ENCODE data around the gene DICER1.
"Not testable (repeated sequence)": the region's sequence is repeated elsewhere in the genome, so short reads cannot be mapped to it uniquely, and the experiment has no call there.

Gene DICER1

GRCh38 chr14:95185033-95185766, 27.9 kb upstream of the DICER1 start:
- H3K4me3 ChIP-seq (ENCODE audit: low read depth, low read length) = no peak overlapping the region
- no peak for TF ChIP-seq CTCF (IDR thresholded peaks at IDR 0.05; ENCODE audit: borderline replicate concordance, insufficient read depth, low read depth, low read length)

- no peak for TF ChIP-seq CTCF (IDR thresholded peaks at IDR 0.05; ENCODE audit: borderline replicate concordance, insufficient read depth, low read depth, low read length)
Observed at GRCh38 chr14:95184413-95184790, 27.1 kb upstream of the DICER1 start.

GRCh38 chr14:95183532-95184412, 26.4 kb upstream of the DICER1 start:
- no peak for TF ChIP-seq CTCF (IDR thresholded peaks at IDR 0.05; ENCODE audit: borderline replicate concordance, insufficient read depth, low read depth, low read length)
- H3K4me3 ChIP-seq (ENCODE audit: low read depth, low read length) = no peak overlapping the region

More at GRCh38 chr14:95184413-95184790, 27.1 kb upstream of the DICER1 start:
- H3K4me3 ChIP-seq (ENCODE audit: low read depth, low read length) = no peak overlapping the region

- TF ChIP-seq CTCF (IDR thresholded peaks at IDR 0.05; ENCODE audit: borderline replicate concordance, insufficient read depth, low read depth, low read length) = no peak
- no peak overlapping the region for H3K4me3 ChIP-seq (ENCODE audit: low read depth, low read length)
Observed at GRCh38 chr14:95183082-95183481, 25.8 kb upstream of the DICER1 start.

GRCh38 chr14:95182379-95182778, 25.1 kb upstream of the DICER1 start:
- TF ChIP-seq CTCF (IDR thresholded peaks at IDR 0.05; ENCODE audit: borderline replicate concordance, insufficient read depth, low read depth, low read length) = no peak

GRCh38 chr14:95180966-95181741, 23.8 kb upstream of the DICER1 start:
- TF ChIP-seq CTCF (IDR thresholded peaks at IDR 0.05; ENCODE audit: borderline replicate concordance, insufficient read depth, low read depth, low read length) = no peak
- H3K4me3 ChIP-seq (ENCODE audit: low read depth, low read length) = no peak overlapping the region

More at GRCh38 chr14:95182379-95182778, 25.1 kb upstream of the DICER1 start:
- no peak overlapping the region for H3K4me3 ChIP-seq (ENCODE audit: low read depth, low read length)

GRCh38 chr14:95175670-95176069, 18.3 kb upstream of the DICER1 start:
- H3K4me3 ChIP-seq (ENCODE audit: low read depth, low read length) = not testable (repeated sequence)
